BLaER1 treated with 17β-estradiol and CSF1 and Interleukin-3, amounts not matched to agents 10 nM and 100 nM (cell line): ENCODE data around the gene ZNF507.

Experiments used
- H3K27ac ChIP-seq, 11 experiments: shearing (Covaris generic); formaldehyde crosslinking; 2 replicates each; pipeline ENCODE4 v1.8.1; 2022
- H3K27me3 ChIP-seq, 11 experiments: shearing (Covaris generic); formaldehyde crosslinking; 2 replicates each; pipeline ENCODE4 v1.8.1; 2022
- H3K36me3 ChIP-seq, 11 experiments: shearing (Covaris generic); formaldehyde crosslinking; 2 replicates each; pipeline ENCODE4 v1.8.1; 2022
- H3K4me1 ChIP-seq, 10 experiments: shearing (Covaris generic); formaldehyde crosslinking; 2 replicates each; pipeline ENCODE4 v1.8.1; 2022
- H3K4me2 ChIP-seq, 11 experiments: shearing (Covaris generic); formaldehyde crosslinking; 2 replicates each; pipeline ENCODE4 v1.8.1; 2022
- H3K4me3 ChIP-seq, 10 experiments: shearing (Covaris generic); formaldehyde crosslinking; 2 replicates each; pipeline ENCODE4 v1.8.1; 2022
- H3K9ac ChIP-seq, 11 experiments: shearing (Covaris generic); formaldehyde crosslinking; 2 replicates each; pipeline ENCODE4 v1.8.1; 2022
- H3K9me3 ChIP-seq, 11 experiments: shearing (Covaris generic); formaldehyde crosslinking; replicated peaks in 1 of 11; 2 replicates each; pipeline ENCODE4 v1.8.1; 2022
- H4K20me1 ChIP-seq, 11 experiments: shearing (Covaris generic); formaldehyde crosslinking; 2 replicates each; pipeline ENCODE4 v1.8.1; 2022
- Cebpa-rat ChIP-seq, 11 experiments: shearing (Covaris generic); IDR thresholded peaks; 2 replicates each; pipeline ENCODE4 v1.8.1; 2022

ZNF507 gene

GRCh38 chr19:32405431-32406160 lies 60.2 kb downstream of the ZNF507 start, which contains the start of gene DPY19L3:
Gene DPY19L3, plus strand, starts transcription at chr19:32405770. Its CDS starts 2,484 bp downstream, at chr19:32408254.
- Histone ChIP-seq H3K4me3 (peak within 1 kb of the TSS; percentile 76 to 95 (median 89)), H3K27me3 (no peaks in the 10 kb centered on the region), H3K27ac (peak within 1 kb of the TSS; percentile 92 to 100 (median 97)), H4K20me1 (peaks cover 0 to 16% (median 0%) of the 10 kb centered on the region in 11 experiments; a peak in 3 of 22 replicates), H3K4me1 (peaks cover 20 to 40% (median 30%) of the 10 kb centered on the region in 10 experiments), H3K4me2 (peak within 1 kb of the TSS; percentile 84 to 95 (median 91)), H3K9me3 (no peaks in the 10 kb centered on the region), H3K36me3 (peaks cover 24 to 33% (median 29%) of the 10 kb centered on the region in 11 experiments), H3K9ac (peak within 1 kb of the TSS; percentile 90 to 99 (median 96))
- no peak for TF ChIP-seq Cebpa-rat (IDR thresholded peaks at IDR 0.05)

- H3K4me3 ChIP-seq = peak overlapping the region; percentile 76 to 95 (median 89)
- no peaks in the 10 kb centered on the region for H3K27me3 ChIP-seq
- no peak for TF ChIP-seq Cebpa-rat (IDR thresholded peaks at IDR 0.05)
- peaks cover 0 to 16% (median 0%) of the 10 kb centered on the region in 11 experiments; a peak in 3 of 22 replicates for H4K20me1 ChIP-seq
- peak overlapping the region; percentile 83 to 95 (median 89) for H3K4me2 ChIP-seq
- H3K4me1 ChIP-seq = peaks cover 20 to 40% (median 30%) of the 10 kb centered on the region in 10 experiments
- H3K9me3 ChIP-seq = no peaks in the 10 kb centered on the region
- peaks cover 32 to 41% (median 37%) of the 10 kb centered on the region in 11 experiments for H3K36me3 ChIP-seq
- peak overlapping the region; percentile 90 to 99 (median 96) for H3K9ac ChIP-seq
- peak overlapping the region; percentile 92 to 100 (median 97); a peak in 21 of 22 replicates for H3K27ac ChIP-seq
These were observed 61.0 kb downstream of the ZNF507 start for GRCh38 chr19:32406161-32407003.

GRCh38 chr19:32407004-32407992 lies 61.9 kb downstream of the ZNF507 start:
- peaks cover 41 to 50% (median 46%) of the 10 kb centered on the region in 11 experiments for H3K36me3 ChIP-seq
- peak overlapping the region; percentile 76 to 95 (median 89); a peak in 16 of 20 replicates for H3K4me3 ChIP-seq

GRCh38 chr19:32415246-32415645 lies 69.8 kb downstream of the ZNF507 start:
- H3K36me3 ChIP-seq = peaks cover 60 to 98% (median 90%) of the 10 kb centered on the region in 11 experiments
- H4K20me1 ChIP-seq = no peaks in the 10 kb centered on the region
- H3K4me1 ChIP-seq = peaks cover 0 to 24% (median under 1%) of the 10 kb centered on the region in 10 experiments; a peak in 8 of 20 replicates
- H3K27me3 ChIP-seq = no peaks in the 10 kb centered on the region
- no peak overlapping the region; a peak in 1 of 22 replicates for H3K4me2 ChIP-seq
- peaks cover 0 to 15% (median 0%) of the 10 kb centered on the region in 11 experiments; a peak in 3 of 22 replicates for H3K9me3 ChIP-seq
- no peak overlapping the region for H3K4me3 ChIP-seq
- no peak overlapping the region for H3K27ac ChIP-seq
- no peak overlapping the region for H3K9ac ChIP-seq
- no peak for TF ChIP-seq Cebpa-rat (IDR thresholded peaks at IDR 0.05)

More at GRCh38 chr19:32407004-32407992, 61.9 kb downstream of the ZNF507 start:
- Histone ChIP-seq H3K9me3 (no peaks in the 10 kb centered on the region), H3K27me3 (no peaks in the 10 kb centered on the region), H3K9ac (peak overlapping the region in 10 of 11 experiments; percentile 90 to 99 (median 96); a peak in 17 of 22 replicates), H3K4me1 (peaks cover 20 to 40% (median 30%) of the 10 kb centered on the region in 10 experiments), H3K27ac (peak overlapping the region in 6 of 11 experiments; percentile 92 to 100 (median 98); a peak in 4 of 22 replicates), H3K4me2 (peak overlapping the region; percentile 83 to 95 (median 89)), H4K20me1 (peaks cover 0 to 16% (median 0%) of the 10 kb centered on the region in 11 experiments; a peak in 3 of 22 replicates)
- no peak for TF ChIP-seq Cebpa-rat (IDR thresholded peaks at IDR 0.05)

GRCh38 chr19:32415669-32416068 lies 70.3 kb downstream of the ZNF507 start:
- no peak overlapping the region for H3K9ac ChIP-seq
- H4K20me1 ChIP-seq = no peaks in the 10 kb centered on the region
- no peak for TF ChIP-seq Cebpa-rat (IDR thresholded peaks at IDR 0.05)
- peaks cover 56 to 98% (median 90%) of the 10 kb centered on the region in 11 experiments for H3K36me3 ChIP-seq
- peaks cover 0 to 15% (median 0%) of the 10 kb centered on the region in 11 experiments; a peak in 3 of 22 replicates for H3K9me3 ChIP-seq
- no peaks in the 10 kb centered on the region for H3K27me3 ChIP-seq
- no peak overlapping the region for H3K4me3 ChIP-seq
- H3K4me1 ChIP-seq = peaks cover 0 to 28% (median 2%) of the 10 kb centered on the region in 10 experiments; a peak in 8 of 20 replicates
- peak overlapping the region in 1 of 11 experiments; percentile 43; a peak in 2 of 22 replicates for H3K4me2 ChIP-seq
- no peak overlapping the region for H3K27ac ChIP-seq

- no peak overlapping the region for H3K4me3 ChIP-seq
- H3K27me3 ChIP-seq = no peaks in the 10 kb centered on the region
- H3K4me2 ChIP-seq = peak overlapping the region in 2 of 11 experiments; percentile 29 to 43; a peak in 1 of 22 replicates
- H3K9me3 ChIP-seq = peaks cover 0 to 15% (median 0%) of the 10 kb centered on the region in 11 experiments; a peak in 3 of 22 replicates
- TF ChIP-seq Cebpa-rat (IDR thresholded peaks at IDR 0.05) = no peak
- peaks cover 6 to 39% (median 12%) of the 10 kb centered on the region in 10 experiments for H3K4me1 ChIP-seq
- no peaks in the 10 kb centered on the region for H4K20me1 ChIP-seq
- no peak overlapping the region for H3K27ac ChIP-seq
- H3K9ac ChIP-seq = no peak overlapping the region
- H3K36me3 ChIP-seq = peaks cover 44 to 95% (median 84%) of the 10 kb centered on the region in 11 experiments
These were observed 71.5 kb downstream of the ZNF507 start for GRCh38 chr19:32416749-32417456.

- TF ChIP-seq Cebpa-rat (IDR thresholded peaks at IDR 0.05) = no peak
- H3K4me2 ChIP-seq = no peak overlapping the region
- no peak overlapping the region for H3K4me3 ChIP-seq
- H3K27ac ChIP-seq = no peak overlapping the region
- H3K9ac ChIP-seq = no peak overlapping the region
- H3K4me1 ChIP-seq = peaks cover 10 to 52% (median 24%) of the 10 kb centered on the region in 10 experiments
- H3K9me3 ChIP-seq = peaks cover 0 to 15% (median 0%) of the 10 kb centered on the region in 11 experiments; a peak in 3 of 22 replicates
- peaks cover 32 to 90% (median 72%) of the 10 kb centered on the region in 11 experiments for H3K36me3 ChIP-seq
- H3K27me3 ChIP-seq = no peaks in the 10 kb centered on the region
- no peaks in the 10 kb centered on the region for H4K20me1 ChIP-seq
These were observed 72.7 kb downstream of the ZNF507 start for GRCh38 chr19:32418155-32418554.
